ENCODE data around the gene PIGH.
"Not testable (repeated sequence)": the region's sequence is repeated elsewhere in the genome, so short reads cannot be mapped to it uniquely, and the experiment has no call there.

PIGH gene

GRCh38 chr14:67609642-67610310 is 9.7 kb upstream of the PIGH start:
- DNase-seq (ENCODE audit: low read depth in 3 of 3), result no peak

DNA sequence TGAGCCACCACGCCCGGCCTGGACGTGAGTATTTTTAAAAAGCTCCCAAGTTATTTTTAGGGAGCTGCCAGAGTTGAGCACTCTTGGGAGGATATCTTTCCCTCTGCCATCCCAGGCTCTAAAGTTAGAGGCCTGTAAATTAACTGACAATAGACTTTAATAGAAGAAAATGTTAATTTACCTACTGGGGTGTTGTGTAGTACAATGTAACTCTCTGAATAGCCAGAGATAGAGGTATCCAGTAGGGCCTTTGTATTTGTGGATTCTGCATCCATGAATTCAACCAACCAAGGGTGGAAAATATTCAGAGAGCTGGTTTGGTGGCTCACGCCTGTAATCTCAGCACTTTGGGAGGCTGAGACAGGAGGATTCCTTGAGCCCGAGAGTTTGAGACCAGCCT is 7.6 kb upstream of the PIGH start:
- no peak for DNase-seq (ENCODE audit: low read depth in 3 of 3)

- DNase-seq (ENCODE audit: low read depth in 3 of 3), result no peak
Measured at GRCh38 chr14:67602995-67603545, 3.0 kb upstream of the PIGH start.

DNA sequence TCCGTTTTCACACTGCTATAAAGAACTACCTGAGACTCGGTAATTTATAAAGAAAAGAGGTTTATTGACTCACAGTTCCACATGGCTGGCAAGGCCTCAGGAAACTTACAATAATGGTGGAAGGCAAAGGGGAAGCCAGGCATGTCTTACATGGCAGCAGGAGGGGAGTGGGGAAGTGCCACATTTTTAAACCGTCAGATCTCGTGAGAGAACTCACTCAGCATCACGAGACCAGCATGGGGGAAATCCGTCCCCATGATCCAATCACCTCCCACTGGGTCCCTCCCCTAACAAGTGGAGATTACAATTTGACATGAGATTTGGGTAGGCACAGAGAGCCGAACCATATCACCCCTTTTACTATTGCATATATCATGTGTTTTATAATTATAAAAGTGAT is 2.0 kb upstream of the PIGH start:
- no peak for DNase-seq (ENCODE audit: low read depth in 3 of 3)

GRCh38 chr14:67600562-67600974 is 500 bp upstream of the PIGH start:
- DNase-seq (ENCODE audit: low read depth in 3 of 3), result not testable (repeated sequence)

GRCh38 chr14:67595392-67595791 is 4.7 kb downstream of the PIGH start:
- DNase-seq (ENCODE audit: low read depth in 3 of 3), result no peak

- DNase-seq (ENCODE audit: low read depth in 3 of 3), result not testable (repeated sequence)
Measured at GRCh38 chr14:67593650-67594049, 6.4 kb downstream of the PIGH start.

DNA sequence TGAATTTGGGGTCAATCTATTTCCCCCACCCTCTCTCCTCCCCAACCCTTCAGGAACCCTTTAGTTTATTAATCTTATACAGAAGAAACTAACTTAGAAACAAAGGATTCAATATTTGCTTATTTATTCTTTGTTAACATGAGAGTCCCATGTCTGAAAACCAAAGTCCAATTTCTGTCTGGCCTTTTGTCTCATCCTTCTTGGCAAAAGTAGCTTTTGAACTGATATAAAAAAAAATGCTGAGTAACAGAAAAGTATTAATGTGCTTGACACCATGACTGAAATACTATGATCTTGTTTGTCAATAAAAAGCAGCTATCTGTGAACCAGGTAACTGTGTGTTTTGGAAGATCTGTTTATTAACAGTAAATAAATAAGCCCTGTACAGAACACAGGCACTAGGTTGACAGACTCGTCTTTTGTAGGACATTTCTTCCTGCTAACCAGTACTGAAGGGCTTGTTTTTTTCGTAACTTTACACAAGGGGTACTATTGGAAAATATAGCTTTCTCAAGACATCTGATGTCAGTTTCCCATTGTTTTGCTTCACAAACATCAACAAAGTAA is 10.8 kb downstream of the PIGH start:
- DNase-seq (ENCODE audit: low read depth in 3 of 3), result no peak

DNA sequence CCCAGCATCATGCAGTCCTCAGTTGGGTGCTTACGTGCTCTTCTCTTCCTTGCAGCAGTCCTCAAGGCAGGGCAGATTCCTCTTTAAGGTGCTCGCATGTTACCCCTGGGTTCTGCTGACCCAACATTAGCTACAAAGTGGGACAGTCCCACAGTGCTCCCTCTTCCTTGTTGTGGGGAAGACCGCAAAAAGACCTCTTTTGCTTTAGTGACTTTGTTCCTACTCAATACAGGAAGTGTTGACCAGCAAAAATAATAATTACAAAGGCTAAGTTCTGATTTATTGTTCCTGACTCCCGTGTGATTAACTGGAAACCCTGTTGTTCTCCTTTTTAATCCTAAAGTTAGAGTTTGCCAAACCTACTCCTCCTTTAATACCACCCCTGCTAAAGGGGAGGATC is 13.7 kb downstream of the PIGH start:
- no peak for DNase-seq (ENCODE audit: low read depth in 3 of 3)

GRCh38 chr14:67584978-67585377 is 15.1 kb downstream of the PIGH start:
- no peak for DNase-seq (ENCODE audit: low read depth in 3 of 3)

GRCh38 chr14:67583711-67584644 is 16.1 kb downstream of the PIGH start:
- DNase-seq (ENCODE audit: low read depth in 3 of 3), result no peak

GRCh38 chr14:67582061-67582460 is 18.0 kb downstream of the PIGH start:
- no peak for DNase-seq (ENCODE audit: low read depth in 3 of 3)

- no peak for DNase-seq (ENCODE audit: low read depth in 3 of 3)
Measured at GRCh38 chr14:67581643-67582042, 18.4 kb downstream of the PIGH start.

DNA sequence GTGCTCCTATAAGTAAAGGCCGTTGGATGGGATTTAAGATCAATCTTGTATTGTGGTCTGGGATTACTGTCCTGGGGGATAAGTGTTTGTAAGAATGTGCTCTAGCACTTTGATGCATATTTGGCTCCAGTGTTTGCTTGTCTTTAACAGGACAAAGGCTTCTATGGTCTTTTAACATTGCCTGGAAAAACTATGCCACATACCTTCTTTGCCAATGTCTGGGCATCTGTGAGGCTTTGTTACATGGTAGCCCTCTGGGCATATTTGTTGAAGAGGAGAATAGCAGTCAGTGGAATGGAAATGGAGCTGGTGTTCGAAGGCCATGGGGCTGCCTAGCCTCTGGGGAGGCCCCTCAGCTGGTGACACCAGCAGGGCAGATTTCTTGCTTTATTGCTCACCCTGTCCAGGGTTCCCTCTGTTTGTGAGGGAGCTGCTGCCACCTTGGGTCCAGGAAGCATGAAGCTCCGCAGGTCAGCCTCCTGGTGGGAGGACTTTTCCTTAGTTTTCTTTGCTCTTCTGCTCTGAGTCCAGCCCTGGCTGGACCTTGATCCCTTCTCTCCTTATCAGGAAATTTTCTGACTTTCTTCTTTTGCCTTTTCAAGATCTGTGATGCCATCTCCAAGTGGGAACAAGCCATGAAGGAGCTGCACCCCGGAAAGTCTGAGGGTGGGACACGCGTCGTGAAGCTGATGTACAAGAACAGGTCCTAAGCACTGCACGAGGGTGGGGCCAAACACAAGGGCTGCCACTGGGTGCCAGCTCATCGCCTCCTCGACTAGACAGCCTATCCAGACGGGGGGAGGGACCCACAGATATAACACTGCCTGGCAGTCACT is 19.5 kb downstream of the PIGH start:
- DNase-seq (ENCODE audit: low read depth in 3 of 3), result no peak

- no peak for DNase-seq (ENCODE audit: low read depth in 3 of 3)
Measured at GRCh38 chr14:67579636-67580035, 20.4 kb downstream of the PIGH start.

DNA sequence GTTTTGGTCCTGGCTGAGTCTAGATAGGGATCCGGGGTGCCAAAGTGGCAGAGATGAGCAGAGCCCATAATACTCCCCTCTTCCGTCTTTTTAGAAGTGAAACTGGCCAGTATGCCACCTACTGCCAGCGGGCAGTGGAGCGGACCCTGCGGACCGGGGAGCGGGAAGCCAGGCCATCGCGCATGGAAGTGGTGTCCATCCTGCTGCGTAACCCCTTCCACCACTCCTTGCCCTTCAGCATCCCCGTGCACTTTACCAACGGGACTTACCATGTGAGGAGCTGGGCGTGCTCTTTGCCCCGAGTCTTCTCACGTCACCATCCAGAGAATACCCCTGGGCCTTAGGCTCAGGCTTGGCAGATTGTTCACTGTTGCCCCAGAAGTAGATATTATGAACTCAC is 21.0 kb downstream of the PIGH start:
- DNase-seq (ENCODE audit: low read depth in 3 of 3), result no peak

GRCh38 chr14:67577909-67578749 is 21.9 kb downstream of the PIGH start:
- DNase-seq (ENCODE audit: low read depth in 3 of 3), result no peak

DNA sequence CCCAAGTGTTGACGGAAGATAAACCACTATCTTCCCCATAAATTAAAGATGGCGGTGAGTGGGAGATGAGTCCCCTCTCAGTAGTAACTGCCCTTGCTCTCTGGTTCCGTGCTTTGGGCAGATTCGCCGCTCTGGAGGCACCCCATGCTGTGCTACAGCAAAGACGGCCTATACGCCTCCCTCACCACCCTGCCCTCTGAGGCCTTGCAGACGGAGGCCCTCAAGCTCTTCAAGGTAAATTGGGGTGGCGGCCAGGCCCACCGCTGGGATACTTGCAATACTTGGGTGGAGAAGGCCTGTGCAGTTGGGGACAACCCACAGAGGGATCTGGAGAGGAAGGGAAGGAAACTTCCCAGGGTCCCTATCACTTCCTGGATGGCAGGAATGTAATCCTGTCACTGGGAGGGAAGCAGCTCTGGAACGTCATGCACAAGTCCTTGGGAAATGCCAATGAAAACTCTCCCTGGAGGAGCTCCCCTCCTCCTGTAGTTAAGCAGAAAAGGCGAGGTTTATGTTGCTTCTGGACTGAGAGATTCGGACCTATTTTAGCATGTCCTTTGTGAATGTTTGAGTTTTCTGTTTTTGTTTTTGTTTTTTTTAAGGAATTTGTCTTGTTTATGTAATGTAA is 22.8 kb downstream of the PIGH start:
- DNase-seq (ENCODE audit: low read depth in 3 of 3), result no peak

- no peak for DNase-seq (ENCODE audit: low read depth in 3 of 3)
Measured at GRCh38 chr14:67576216-67576955, 23.7 kb downstream of the PIGH start.

Measured in stimulated activated CD4-positive, alpha-beta T cell treated with anti-CD3 and anti-CD28 coated beads, TNF-alpha, amount 100 ng/mL, for 48 hours (primary cell).